Stimulated activated CD4-positive, alpha-beta T cell treated with anti-CD3 and anti-CD28 coated beads, Interleukin-1b, Interleukin-23, amount 100 ng/mL, for 48 hours (primary cell): ENCODE data around the gene CHML.

Experiments
- DNase-seq: peaks from one replicate; pipeline ENCODE4 v3.0.0-alpha.2; 2020

CHML gene

GRCh38 chr1:241645199-241645598 is 5.0 kb upstream of the CHML start:
- no peak for DNase-seq

- no peak for DNase-seq
Observed at GRCh38 chr1:241644259-241644658, 4.1 kb upstream of the CHML start.

GRCh38 chr1:241642593-241642944 is 2.4 kb upstream of the CHML start:
- no peak for DNase-seq

- DNase-seq, result no peak
Observed at GRCh38 chr1:241641773-241642592, 1.8 kb upstream of the CHML start.

- DNase-seq, result no peak
Observed at GRCh38 chr1:241640867-241641622, 876 bp upstream of the CHML start.

GRCh38 chr1:241639623-241640148 is 483 bp downstream of the CHML start:
- peak; percentile 37 for DNase-seq

- no peak for DNase-seq
Observed at GRCh38 chr1:241638909-241639622, 1.1 kb downstream of the CHML start.

GRCh38 chr1:241638099-241638682 is 2.0 kb downstream of the CHML start:
- no peak for DNase-seq

GRCh38 chr1:241637604-241638003 is 2.6 kb downstream of the CHML start:
- DNase-seq, result no peak

- DNase-seq, result no peak
Observed at GRCh38 chr1:241637046-241637590, 3.1 kb downstream of the CHML start.

GRCh38 chr1:241636291-241636690 is 3.9 kb downstream of the CHML start:
- no peak for DNase-seq

- DNase-seq, result no peak
Observed at GRCh38 chr1:241635556-241636152, 4.5 kb downstream of the CHML start.

GRCh38 chr1:241632987-241633386 is 7.2 kb downstream of the CHML start:
- DNase-seq, result no peak

- DNase-seq, result no peak
Observed at GRCh38 chr1:241631674-241632073, 8.5 kb downstream of the CHML start.

GRCh38 chr1:241630899-241631298 is 9.3 kb downstream of the CHML start:
- no peak for DNase-seq

- DNase-seq, result no peak
Observed at GRCh38 chr1:241630476-241630875, 9.7 kb downstream of the CHML start.

- DNase-seq, result no peak
Observed at GRCh38 chr1:241630005-241630404, 10.2 kb downstream of the CHML start.

- DNase-seq, result peak; percentile 22
Observed at GRCh38 chr1:241627453-241628259, 12.5 kb downstream of the CHML start.

GRCh38 chr1:241624935-241625334 is 15.2 kb downstream of the CHML start:
- no peak for DNase-seq

GRCh38 chr1:241622669-241623068 is 17.5 kb downstream of the CHML start:
- no peak for DNase-seq

- no peak for DNase-seq
Observed at GRCh38 chr1:241617426-241617825, 22.7 kb downstream of the CHML start.
